ENCODE measurements around the gene SPATA2. TPM values are rescaled to one million over a fixed set of nuclear protein-coding genes. Genes with fewer than 3 reads are reported as not detected.

SPATA2 gene
- total RNA-seq, 1 experiment from 2014 or later, result 29.0 TPM

GRCh38 chr20:49928411-49929141 lies 13.2 kb upstream of the SPATA2 start:
- no peaks in the 10 kb centered on the region; the same call in 1 of the 2 replicates for H3K4me1 ChIP-seq
- Mint-ChIP-seq H3K36me3 (ENCODE audit: insufficient read depth, unreplicated experiment) (peaks cover under 1% of the 10 kb centered on the region), H3K9me3 (ENCODE audit: unreplicated experiment) (peaks cover 10% of the 10 kb centered on the region), H3K27ac (ENCODE audit: unreplicated experiment) (no peak overlapping the region), H3K4me1 (ENCODE audit: low read depth, unreplicated experiment) (peaks cover 2% of the 10 kb centered on the region), H3K4me3 (ENCODE audit: unreplicated experiment) (no peak overlapping the region), H3K27me3 (ENCODE audit: insufficient read depth, unreplicated experiment) (no peaks in the 10 kb centered on the region)
- ChIA-PET CTCF (interaction anchor here (1.0 to 1.1 kb wide), 2 partner anchors 9 to 12 kb away, joined by 3 to 5 read pairs; no protein-coding TSS in a partner anchor), POLR2A (interaction anchor here (1.0 kb wide), 1 partner anchor 12 kb away, joined by 4 read pairs; no protein-coding TSS in a partner anchor)
- TF ChIP-seq, protein P1, sequence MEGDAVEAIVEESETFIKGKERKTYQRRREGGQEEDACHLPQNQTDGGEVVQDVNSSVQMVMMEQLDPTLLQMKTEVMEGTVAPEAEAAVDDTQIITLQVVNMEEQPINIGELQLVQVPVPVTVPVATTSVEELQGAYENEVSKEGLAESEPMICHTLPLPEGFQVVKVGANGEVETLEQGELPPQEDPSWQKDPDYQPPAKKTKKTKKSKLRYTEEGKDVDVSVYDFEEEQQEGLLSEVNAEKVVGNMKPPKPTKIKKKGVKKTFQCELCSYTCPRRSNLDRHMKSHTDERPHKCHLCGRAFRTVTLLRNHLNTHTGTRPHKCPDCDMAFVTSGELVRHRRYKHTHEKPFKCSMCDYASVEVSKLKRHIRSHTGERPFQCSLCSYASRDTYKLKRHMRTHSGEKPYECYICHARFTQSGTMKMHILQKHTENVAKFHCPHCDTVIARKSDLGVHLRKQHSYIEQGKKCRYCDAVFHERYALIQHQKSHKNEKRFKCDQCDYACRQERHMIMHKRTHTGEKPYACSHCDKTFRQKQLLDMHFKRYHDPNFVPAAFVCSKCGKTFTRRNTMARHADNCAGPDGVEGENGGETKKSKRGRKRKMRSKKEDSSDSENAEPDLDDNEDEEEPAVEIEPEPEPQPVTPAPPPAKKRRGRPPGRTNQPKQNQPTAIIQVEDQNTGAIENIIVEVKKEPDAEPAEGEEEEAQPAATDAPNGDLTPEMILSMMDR (IDR thresholded peaks at IDR 0.05; ENCODE audit: insufficient read depth in 1 of 2, low read depth in 1 of 2, low read length in 1 of 2, severe bottlenecking in 1 of 2, unreplicated experiment in 1 of 2), result peak; percentile 99
- no TSS peak for BruUV-seq (replicated peaks)
- intact Hi-C loops (cut with micrococcal nuclease; ENCODE audit: unreplicated experiment), result loop anchor here (1.0 to 2.0 kb wide), 4 partner anchors 12 to 317 kb away; no protein-coding TSS in a partner anchor
- H3K4me3 ChIP-seq (ENCODE audit: low read depth, low read length), result no peak overlapping the region
- H3K9me3 ChIP-seq, result no peaks in the 10 kb centered on the region
- DNase-seq, result peak; percentile 90 to 96
- no peaks in the 10 kb centered on the region for H3K36me3 ChIP-seq (ENCODE audit: control insufficient read depth, insufficient read depth, low read length)
- no peaks in the 10 kb centered on the region for H3K27me3 ChIP-seq (replicated peaks; ENCODE audit: control insufficient read depth, insufficient read depth, low read length)

GRCh38 chr20:49925901-49926454 lies 10.6 kb upstream of the SPATA2 start:
- H3K27me3 Mint-ChIP-seq (ENCODE audit: insufficient read depth, unreplicated experiment), result no peaks in the 10 kb centered on the region
- BruUV-seq (replicated peaks), result no TSS peak
- ChIA-PET CTCF (interaction anchor here (0.5 to 0.6 kb wide), 3 partner anchors 9 to 134 kb away, joined by 3 to 6 read pairs (median 5); no protein-coding TSS in a partner anchor), POLR2A (no interaction called here)
- no peak overlapping the region for H3K4me3 Mint-ChIP-seq (ENCODE audit: unreplicated experiment)
- peaks cover 8% of the 10 kb centered on the region for H3K36me3 Mint-ChIP-seq (ENCODE audit: insufficient read depth, unreplicated experiment)
- H3K4me1 Mint-ChIP-seq (ENCODE audit: low read depth, unreplicated experiment), result peaks cover 9% of the 10 kb centered on the region
- no peak for DNase-seq
- TF ChIP-seq, protein P1 (IDR thresholded peaks at IDR 0.05; ENCODE audit: insufficient read depth in 1 of 2, low read depth in 1 of 2, low read length in 1 of 2, severe bottlenecking in 1 of 2, unreplicated experiment in 1 of 2), result no peak
- intact Hi-C loops (cut with micrococcal nuclease; ENCODE audit: unreplicated experiment), result no loop called here
- peaks cover 6% of the 10 kb centered on the region; the same call in 1 of the 2 replicates for H3K4me1 ChIP-seq
- H3K9me3 ChIP-seq, result no peaks in the 10 kb centered on the region
- no peak overlapping the region for H3K4me3 ChIP-seq (ENCODE audit: low read depth, low read length)
- no peaks in the 10 kb centered on the region for H3K27me3 ChIP-seq (replicated peaks; ENCODE audit: control insufficient read depth, insufficient read depth, low read length)
- peaks cover 10% of the 10 kb centered on the region for H3K9me3 Mint-ChIP-seq (ENCODE audit: unreplicated experiment)
- no peaks in the 10 kb centered on the region for H3K36me3 ChIP-seq (ENCODE audit: control insufficient read depth, insufficient read depth, low read length)
- no peak overlapping the region for H3K27ac Mint-ChIP-seq (ENCODE audit: unreplicated experiment)

GRCh38 chr20:49924247-49924646 lies 8.9 kb upstream of the SPATA2 start:
- no TSS peak for BruUV-seq (replicated peaks)
- ChIA-PET CTCF (interaction anchor here (0.6 kb wide), 1 partner anchor 180 kb away, joined by 4 read pairs; no protein-coding TSS in a partner anchor), POLR2A (no interaction called here)
- no peak for DNase-seq
- intact Hi-C loops (cut with micrococcal nuclease; ENCODE audit: unreplicated experiment), result no loop called here
- no peaks in the 10 kb centered on the region for H3K27me3 Mint-ChIP-seq (ENCODE audit: insufficient read depth, unreplicated experiment)
- peaks cover 9% of the 10 kb centered on the region for H3K4me1 Mint-ChIP-seq (ENCODE audit: low read depth, unreplicated experiment)
- Histone ChIP-seq H3K9me3 (no peaks in the 10 kb centered on the region), H3K4me3 (ENCODE audit: low read depth, low read length) (no peak overlapping the region), H3K4me1 (peaks cover 6% of the 10 kb centered on the region; the same call in 1 of the 2 replicates), H3K36me3 (ENCODE audit: control insufficient read depth, insufficient read depth, low read length) (no peaks in the 10 kb centered on the region), H3K27me3 (replicated peaks; ENCODE audit: control insufficient read depth, insufficient read depth, low read length) (no peaks in the 10 kb centered on the region)
- H3K27ac Mint-ChIP-seq (ENCODE audit: unreplicated experiment), result no peak overlapping the region
- peaks cover 10% of the 10 kb centered on the region for H3K9me3 Mint-ChIP-seq (ENCODE audit: unreplicated experiment)
- TF ChIP-seq, protein P1 (IDR thresholded peaks at IDR 0.05; ENCODE audit: insufficient read depth in 1 of 2, low read depth in 1 of 2, low read length in 1 of 2, severe bottlenecking in 1 of 2, unreplicated experiment in 1 of 2), result no peak
- peaks cover 14% of the 10 kb centered on the region for H3K36me3 Mint-ChIP-seq (ENCODE audit: insufficient read depth, unreplicated experiment)
- H3K4me3 Mint-ChIP-seq (ENCODE audit: unreplicated experiment), result no peak overlapping the region

All from Caco-2 (cell line).